IMR-90 (cell line): ENCODE data around the gene SLC46A3. TPM values are rescaled to one million over a fixed set of nuclear protein-coding genes. Genes with fewer than 3 reads are reported as not detected.

Experiments used
- ATAC-seq: fragments of 200-7000 bp; cut with Tn5 transposase; 2 replicates; pipeline ENCODE4 v1.9.1; 2020; ENCODE audit warnings: low read depth, mild to moderate bottlenecking, moderate library complexity
- BruUV-seq: library from RNA; stranded (reverse); fragments of 400-500 nt; replicated peaks from 2 replicates; lab custom pipeline; 2021; lab: Mats Ljungman, UMichigan
- CTCF ChIA-PET: fragments of 300-600 bp; formaldehyde crosslinking; extraction: SDS; loops from one replicate; lab custom pipeline; 2021; ENCODE audit warnings: antibody characterized with exemption; lab: Yijun Ruan, JAX
- POLR2A ChIA-PET: fragments of 300-600 bp; sonication (Branson Sonifier 250); formaldehyde crosslinking; loops from one replicate; lab custom pipeline; 2022; ENCODE audit warnings: antibody characterized with exemption; ENCODE audit not compliant: unreplicated experiment; lab: Charles Lee
- DNase-seq: peaks from one replicate; pipeline ENCODE4 v3.0.0; 2013
- H2AFZ ChIP-seq: replicated peaks from 2 replicates; pipeline ENCODE3; 2013; ENCODE audit warnings: low read length, mild to moderate bottlenecking; ENCODE audit not compliant: poor library complexity
- H2AK5ac ChIP-seq: 2 replicates; pipeline ENCODE4 v1.6.1; 2013; ENCODE audit warnings: low read depth, low read length, inconsistent platforms
- H2AK9ac ChIP-seq: replicated peaks from 2 replicates; pipeline ENCODE3; 2013; ENCODE audit warnings: mild to moderate bottlenecking, low read depth, low read length, moderate library complexity; ENCODE audit not compliant: poor library complexity
- H2BK120ac ChIP-seq: 2 replicates; pipeline ENCODE4 v1.6.1; 2013; ENCODE audit warnings: low read depth, low read length, inconsistent platforms
- H2BK15ac ChIP-seq: 3 replicates; pipeline ENCODE4 v1.6.1; 2013; ENCODE audit warnings: low read depth, low read length, inconsistent platforms
- H2BK20ac ChIP-seq: 2 replicates; pipeline ENCODE4 v1.6.1; 2013; ENCODE audit warnings: low read depth, mild to moderate bottlenecking, inconsistent platforms, low read length, moderate library complexity
- H2BK5ac ChIP-seq: 2 replicates; pipeline ENCODE4 v1.6.1; 2013; ENCODE audit warnings: mild to moderate bottlenecking, low read depth, low read length, inconsistent platforms; ENCODE audit not compliant: poor library complexity, severe bottlenecking
- H3K14ac ChIP-seq: replicated peaks from 2 replicates; pipeline ENCODE4 v1.6.1; 2013; ENCODE audit warnings: low read depth, low read length, inconsistent platforms
- H3K18ac ChIP-seq: 2 replicates; pipeline ENCODE4 v1.6.1; 2013; ENCODE audit warnings: low read depth, low read length, control low read depth
- H3K23ac ChIP-seq: 2 replicates; pipeline ENCODE4 v1.6.1; 2013; ENCODE audit warnings: low read depth, low read length, inconsistent platforms
- H3K27ac ChIP-seq: 2 replicates; pipeline ENCODE4 v1.5.1; 2013; ENCODE audit warnings: mild to moderate bottlenecking, control low read depth, low read length; ENCODE audit not compliant: insufficient read depth
- H3K27me3 ChIP-seq: 2 replicates; pipeline ENCODE4 v1.6.1; 2013; ENCODE audit warnings: low read length; ENCODE audit not compliant: control insufficient read depth, insufficient read depth
- H3K36me3 ChIP-seq: 2 replicates; pipeline ENCODE4 v1.6.1; 2013; ENCODE audit warnings: low read length, mixed read lengths; ENCODE audit not compliant: control insufficient read depth, insufficient read depth
- H3K4ac ChIP-seq: 2 replicates; pipeline ENCODE4 v1.6.1; 2013; ENCODE audit warnings: low read depth, low read length, inconsistent platforms
- H3K4me1 ChIP-seq: 2 replicates; pipeline ENCODE4 v1.6.1; 2013; ENCODE audit warnings: low read length, mixed read lengths; ENCODE audit not compliant: control insufficient read depth, insufficient read depth
- H3K4me2 ChIP-seq: 2 replicates; pipeline ENCODE4 v1.6.1; 2013; ENCODE audit warnings: low read depth, mild to moderate bottlenecking, control low read depth, low read length, moderate library complexity
- H3K4me3 ChIP-seq: 2 replicates; pipeline ENCODE4 v1.5.1; 2013; ENCODE audit warnings: low read depth, mild to moderate bottlenecking, control low read depth, low read length, moderate library complexity; ENCODE audit not compliant: insufficient read depth
- H3K56ac ChIP-seq: 2 replicates; pipeline ENCODE4 v1.6.1; 2013; ENCODE audit warnings: low read length, inconsistent platforms; ENCODE audit not compliant: insufficient read depth; ENCODE audit errors: extremely low read depth
- H3K79me1 ChIP-seq, 2 experiments: 2 replicates each; pipeline ENCODE4 v1.6.1; 2013; ENCODE audit warnings: low read length in 2 of 2, inconsistent platforms in 1 of 2, low read depth in 1 of 2
- H3K9ac ChIP-seq: 2 replicates; pipeline ENCODE4 v1.6.1; 2013; ENCODE audit warnings: low read depth, low read length, control low read depth
- H3K9me1 ChIP-seq: 2 replicates; pipeline ENCODE4 v1.6.1; 2013; ENCODE audit warnings: low read length, inconsistent platforms; ENCODE audit not compliant: insufficient read depth
- H3K9me3 ChIP-seq: 2 replicates; pipeline ENCODE4 v1.6.1; 2013; ENCODE audit warnings: low read length; ENCODE audit not compliant: control insufficient read depth, insufficient read depth
- H4K20me1 ChIP-seq: 2 replicates; pipeline ENCODE4 v1.6.1; 2013; ENCODE audit warnings: low read length, inconsistent platforms; ENCODE audit not compliant: insufficient read depth
- H4K5ac ChIP-seq: 2 replicates; pipeline ENCODE4 v1.6.1; 2013; ENCODE audit warnings: mild to moderate bottlenecking, low read depth, low read length, control low read depth
- H4K8ac ChIP-seq, 2 experiments: 2 replicates each; pipeline ENCODE4 v1.6.1; 2013; ENCODE audit warnings: low read depth in 2 of 2, low read length in 2 of 2, control low read depth in 1 of 2, inconsistent platforms in 1 of 2
- H4K91ac ChIP-seq: 2 replicates; pipeline ENCODE4 v1.6.1; 2013; ENCODE audit warnings: low read depth, low read length, inconsistent platforms; ENCODE audit not compliant: insufficient read depth
- MAZ ChIP-seq: IDR thresholded peaks from 2 replicates; pipeline ENCODE4 v1.6.1; 2012; ENCODE audit warnings: low read depth, mild to moderate bottlenecking, low read length, improper control_type of control experiment, moderate library complexity, borderline replicate concordance
- NFE2L2 ChIP-seq: fragments of 150-350 bp; IDR thresholded peaks from 2 replicates; pipeline ENCODE4 v1.6.1; 2016; ENCODE audit warnings: low read depth, mild to moderate bottlenecking, low read length
- POLR2A ChIP-seq: IDR thresholded peaks from 2 replicates; pipeline ENCODE4 v1.6.1; 2012; ENCODE audit warnings: mild to moderate bottlenecking, low read depth, low read length
- RCOR1 ChIP-seq: IDR thresholded peaks from 2 replicates; pipeline ENCODE4 v1.6.1; 2012; ENCODE audit warnings: mild to moderate bottlenecking, low read length, improper control_type of control experiment; ENCODE audit not compliant: insufficient replicate concordance
- RFX5 ChIP-seq: IDR thresholded peaks from 2 replicates; pipeline ENCODE4 v1.8.0; 2012; ENCODE audit warnings: low read depth, mild to moderate bottlenecking, low read length, moderate library complexity
- USF2 ChIP-seq: fragments of 150-350 bp; IDR thresholded peaks from 2 replicates; pipeline ENCODE4 v1.6.1; 2017; ENCODE audit warnings: mild to moderate bottlenecking, antibody characterized with exemption, low read length, low read depth
- WGBS, 2 experiments: methylation state at CpG; one replicate each; pipeline versions ENCODE4 v1.1.5 to v1.1.7; 2013; ENCODE audit warnings: missing lambda C conversion rate in 2 of 2; ENCODE audit not compliant: insufficient read length in 1 of 2; ENCODE audit errors: extremely low coverage in 2 of 2; 5-methylcytosine and 5-hydroxymethylcytosine counted together
- dilution Hi-C: fragments of 300-500 bp; cut with HindIII; formaldehyde crosslinking; loops from one replicate; pipeline ENCODE4 v1.14.3; 2018; ENCODE audit warnings: low sequenced_read_pairs; ENCODE audit not compliant: unreplicated experiment
- in situ Hi-C: fragments of 300-500 bp; cut with MboI; formaldehyde crosslinking; loops from 3 replicates; pipeline ENCODE4 v1.14.3; 2019; ENCODE audit warnings: low sequenced_read_pairs, inconsistent platforms, mixed read lengths
- intact Hi-C: fragments of 100-400 bp; cut with micrococcal nuclease; formaldehyde crosslinking; loops from 2 replicates; pipeline ENCODE4 v1.10.0; 2022
- polyA plus RNA-seq, 3 experiments: library from polyadenylated mRNA; depleted of rRNA; stranded (reverse); fragments of >200 nt; gene quantifications; 2 replicates each; pipeline ENCODE4 v1.2.3, GENCODE V29; 2012; ENCODE audit warnings: low replicate concordance in 1 of 3
- total RNA-seq: library from RNA; depleted of rRNA; stranded (reverse); fragments of >200 nt; gene quantifications from 2 replicates; pipeline ENCODE4 v1.2.3, GENCODE V29; 2012

Gene SLC46A3
- total and polyA plus RNA-seq, 2 of the 4 experiments (the other 2 are of a cell fraction), result 0.54 to 0.89 TPM

GRCh38 chr13:28728642-28729041 lies 9.9 kb upstream of the SLC46A3 start:
- dilution Hi-C loops (no loop called here), in situ Hi-C loops (no loop called here), intact Hi-C loops (no loop called here)
- H2BK20ac ChIP-seq, result no peak overlapping the region
- H4K91ac ChIP-seq, result no peak overlapping the region
- H3K23ac ChIP-seq, result no peak overlapping the region
- H3K79me1 ChIP-seq, result no peaks in the 10 kb centered on the region
- no TSS peak for BruUV-seq
- DNase-seq (no peak), ATAC-seq (no peak)
- H3K9me3 ChIP-seq, result no peaks in the 10 kb centered on the region
- H3K14ac ChIP-seq, result no peak overlapping the region
- no peak overlapping the region for H3K27ac ChIP-seq
- H2BK15ac ChIP-seq, result no peak overlapping the region
- H3K9ac ChIP-seq, result no peak overlapping the region
- no peaks in the 10 kb centered on the region for H3K9me1 ChIP-seq
- CTCF ChIA-PET, result interaction anchor here (1.4 kb wide), 1 partner anchor 68 kb away, joined by 4 read pairs; no protein-coding TSS in a partner anchor
- H2BK120ac ChIP-seq, result no peak overlapping the region
- POLR2A ChIA-PET, result no interaction called here
- H3K4me1 ChIP-seq, result no peaks in the 10 kb centered on the region
- no peaks in the 10 kb centered on the region for H3K36me3 ChIP-seq
- no peak overlapping the region for H3K18ac ChIP-seq
- no peak overlapping the region for H3K4ac ChIP-seq
- H3K4me3 ChIP-seq, result no peak overlapping the region
- no peak overlapping the region for H2BK5ac ChIP-seq
- no peak overlapping the region for H2AFZ ChIP-seq
- no peak overlapping the region for H2AK9ac ChIP-seq
- no peak overlapping the region for H4K5ac ChIP-seq
- no peak overlapping the region for H2AK5ac ChIP-seq
- no CpG with 5 or more reads among the region's 2 CpGs for WGBS, 2 experiments
- no peaks in the 10 kb centered on the region for H4K20me1 ChIP-seq
- TF ChIP-seq NFE2L2, result no peak
- no peak for TF ChIP-seq POLR2A
- no peak for TF ChIP-seq RFX5
- TF ChIP-seq RCOR1, result no peak
- TF ChIP-seq MAZ, result no peak
- no peak for TF ChIP-seq USF2
- no peak overlapping the region for H3K4me2 ChIP-seq
- no peak overlapping the region for H4K8ac ChIP-seq
- H3K56ac ChIP-seq, result no peak overlapping the region; the same call in 1 of the 2 replicates
- H3K27me3 ChIP-seq, result no peaks in the 10 kb centered on the region; the same call in 1 of the 2 replicates
